Endothelial cell of umbilical vein (primary cell): ENCODE data around the gene ARFGAP3. TPM values are rescaled to one million over a fixed set of nuclear protein-coding genes. Genes with fewer than 3 reads are reported as not detected.

Source experiments
- BruUV-seq: library from RNA; stranded (reverse); fragments of 400-500 nt; replicated peaks from 2 replicates; lab custom pipeline; 2021; lab: Mats Ljungman, UMichigan
- CTCF ChIA-PET: fragments of 300-600, 350-600 bp; sonication (Branson Sonifier 250); formaldehyde crosslinking; loops from one replicate; lab custom pipeline; 2021; ENCODE audit warnings: antibody characterized with exemption, inconsistent platforms; lab: Charles Lee
- POLR2A ChIA-PET: fragments of 300-600, 350-600 bp; sonication (Branson Sonifier 250); formaldehyde crosslinking; loops from one replicate; lab custom pipeline; 2021; ENCODE audit warnings: antibody characterized with exemption, inconsistent platforms; lab: Charles Lee
- DNase-seq: peaks from one replicate; pipeline ENCODE4 v3.0.0-alpha.2; 2011; ENCODE audit warnings: low read depth, low spot score
- FAIRE-seq: peaks from 2 replicates; lab custom pipeline; 2011; peaks lifted over from hg19 to GRCh38; lab: Jason Lieb, UNC
- H2AFZ ChIP-seq: 2 replicates; pipeline ENCODE4 v1.6.0; 2012; ENCODE audit warnings: low read depth, low read length, control low read depth, inconsistent platforms
- H3K27ac ChIP-seq: 2 replicates; pipeline ENCODE4 v1.5.1; 2011; ENCODE audit warnings: low read depth, mild to moderate bottlenecking, control low read depth, low read length, moderate library complexity; ENCODE audit not compliant: insufficient read depth
- H3K27me3 ChIP-seq, 2 experiments: 2 replicates each; pipeline versions ENCODE4 v1.6.0 to v1.6.1; 2011; ENCODE audit warnings: low read length in 2 of 2, mixed read lengths in 1 of 2; ENCODE audit not compliant: control insufficient read depth in 2 of 2, insufficient read depth in 2 of 2
- H3K36me3 ChIP-seq, 2 experiments: 2 replicates in 1 of 2; 3 replicates in 1 of 2; pipeline ENCODE4 v1.5.1; 2011; ENCODE audit warnings: low read length in 2 of 2, mild to moderate bottlenecking in 1 of 2, moderate library complexity in 1 of 2; ENCODE audit not compliant: control insufficient read depth in 2 of 2, insufficient read depth in 2 of 2; ENCODE audit errors: extremely low read depth in 1 of 2
- H3K4me1 ChIP-seq: 3 replicates; pipeline ENCODE4 v1.5.1; 2011; ENCODE audit warnings: mild to moderate bottlenecking, low read length; ENCODE audit not compliant: control insufficient read depth, insufficient read depth; ENCODE audit errors: extremely low read depth
- H3K4me2 ChIP-seq: 2 replicates; pipeline ENCODE4 v1.6.1; 2011; ENCODE audit warnings: low read length, control low read depth, mixed read lengths; ENCODE audit not compliant: insufficient read depth
- H3K4me3 ChIP-seq, 3 experiments: fragments of 200-600 bp in 1 of 3; sonication (generic), shearing (Covaris generic) in 1 of 3; replicated peaks in 1 of 3; 2 replicates each; pipeline ENCODE4 v1.5.1; 2011 to 2016; ENCODE audit warnings: control low read depth in 3 of 3, low read length in 3 of 3, mild to moderate bottlenecking in 2 of 3, inconsistent platforms in 1 of 3, low read depth in 1 of 3, moderate library complexity in 1 of 3; ENCODE audit not compliant: insufficient read depth in 1 of 3
- H3K79me2 ChIP-seq: 2 replicates; pipeline ENCODE4 v1.6.0; 2012; ENCODE audit warnings: low read length, inconsistent platforms; ENCODE audit not compliant: control insufficient read depth, insufficient read depth
- H3K9ac ChIP-seq: replicated peaks from 2 replicates; pipeline ENCODE3; 2011; ENCODE audit warnings: low read length, control low read depth; ENCODE audit not compliant: insufficient read depth; ENCODE audit errors: extremely low read depth
- H3K9me1 ChIP-seq: replicated peaks from 3 replicates; pipeline ENCODE4 v1.6.0; 2011; ENCODE audit warnings: mild to moderate bottlenecking, low read length; ENCODE audit not compliant: control insufficient read depth, insufficient read depth; ENCODE audit errors: extremely low read depth
- H3K9me3 ChIP-seq: replicated peaks from 2 replicates; pipeline ENCODE4 v1.5.1; 2012; ENCODE audit warnings: low read length, inconsistent platforms; ENCODE audit not compliant: control insufficient read depth, insufficient read depth
- H4K20me1 ChIP-seq: replicated peaks from 2 replicates; pipeline ENCODE3; 2011; ENCODE audit warnings: mild to moderate bottlenecking, low read length; ENCODE audit not compliant: control insufficient read depth, insufficient read depth; ENCODE audit errors: extremely low read depth
- CTCF ChIP-seq, 2 donors: IDR thresholded peaks; 1 replicate in 1 of 2; 2 replicates in 1 of 2; pipeline ENCODE4 v1.5.1; 2011; ENCODE audit warnings: low read length in 2 of 2, mild to moderate bottlenecking in 2 of 2, moderate library complexity in 2 of 2, control low read depth in 1 of 2, inconsistent platforms in 1 of 2, low read depth in 1 of 2; ENCODE audit not compliant: insufficient read depth in 1 of 2; ENCODE audit errors: extremely low read depth in 1 of 2
- EZH2 ChIP-seq: IDR thresholded peaks from 2 replicates; pipeline ENCODE4 v1.6.1; 2012; ENCODE audit warnings: borderline replicate concordance, low read depth, mild to moderate bottlenecking, moderate library complexity, low read length, inconsistent platforms; ENCODE audit not compliant: severe bottlenecking
- FOS ChIP-seq: IDR thresholded peaks from 2 replicates; pipeline ENCODE4 v1.6.1; 2011; ENCODE audit warnings: mild to moderate bottlenecking, low read length, moderate library complexity, borderline replicate concordance; ENCODE audit not compliant: insufficient read depth
- GATA2 ChIP-seq: IDR thresholded peaks from 2 replicates; pipeline ENCODE4 v1.7.0; 2011; ENCODE audit warnings: low read depth, mild to moderate bottlenecking, moderate library complexity, mixed read lengths, low read length; ENCODE audit not compliant: insufficient read length, insufficient read depth
- JUN ChIP-seq: IDR thresholded peaks from 2 replicates; pipeline ENCODE4 v1.6.1; 2011; ENCODE audit warnings: borderline replicate concordance, low read depth; ENCODE audit not compliant: insufficient read length, insufficient read depth
- MAX ChIP-seq: IDR thresholded peaks from 2 replicates; pipeline ENCODE4 v1.6.1; 2011; ENCODE audit not compliant: insufficient read depth, insufficient read length
- MYC ChIP-seq: IDR thresholded peaks from one replicate; pipeline ENCODE4 v1.6.1; 2011; ENCODE audit warnings: mild to moderate bottlenecking, low read depth, low read length
- POLR2A ChIP-seq: IDR thresholded peaks from 2 replicates; pipeline ENCODE4 v1.6.1; 2012; ENCODE audit warnings: low read depth, mild to moderate bottlenecking, control low read depth, low read length
- POLR2AphosphoS5 ChIP-seq: IDR thresholded peaks from 2 replicates; pipeline ENCODE4 v1.6.1; 2012; ENCODE audit warnings: low read depth, mild to moderate bottlenecking, control low read depth, low read length, moderate library complexity; ENCODE audit not compliant: insufficient read depth
- dilution Hi-C: fragments of 300-500 bp; cut with MboI; formaldehyde crosslinking; loops from one replicate; pipeline ENCODE4 v1.15.0; 2019; ENCODE audit warnings: low sequenced_read_pairs; ENCODE audit not compliant: extremely low pct_ligation_motif_present
- intact Hi-C: fragments of 100-400 bp; cut with micrococcal nuclease; formaldehyde crosslinking; loops from one replicate; pipeline ENCODE4 v1.10.0; 2022
- polyA plus RNA-seq, 4 experiments: library from polyadenylated mRNA; depleted of rRNA in 3 of 4; stranded (reverse) in 3 of 4; unstranded in 1 of 4; fragments of >200 nt; gene quantifications; 2 replicates each; pipeline versions ENCODE4 v1.2.1 to v1.2.3, GENCODE V29; 2011 to 2012; ENCODE audit warnings: missing spikeins in 1 of 4
- total RNA-seq: library from RNA; stranded (reverse); gene quantifications from 2 replicates; pipeline ENCODE4 v1.2.3, GENCODE V29; 2021

Gene ARFGAP3
- total and polyA plus RNA-seq, 2 donors (not counting 3 experiments of a cell fraction or from before 2014, with no cell fraction given) = 29.1 to 33.4 TPM

GRCh38 chr22:42842658-42843370, 14.3 kb downstream of the ARFGAP3 start:
- Histone ChIP-seq H3K36me3 (peaks cover 6 to 7% of the 10 kb centered on the region in 2 experiments), H2AFZ (no peak overlapping the region), H3K4me3 (no peak overlapping the region), H3K9me3 (no peaks in the 10 kb centered on the region), H3K27ac (no peak overlapping the region), H4K20me1 (no peaks in the 10 kb centered on the region), H3K9me1 (no peaks in the 10 kb centered on the region), H3K4me1 (peaks cover 22% of the 10 kb centered on the region), H3K9ac (no peak overlapping the region), H3K79me2 (no peaks in the 10 kb centered on the region), H3K4me2 (no peak overlapping the region), H3K27me3 (no peaks in the 10 kb centered on the region)
- DNase-seq = no peak
- TF ChIP-seq POLR2A = no peak
- no peak for FAIRE-seq
- dilution Hi-C loops (no loop called here), intact Hi-C loops (no loop called here)
- no TSS peak for BruUV-seq
- CTCF ChIA-PET = interaction anchor here (0.8 to 2.2 kb wide), 3 partner anchors 10 to 221 kb away, joined by 3 to 7 read pairs (median 3); no protein-coding TSS in a partner anchor
- POLR2A ChIA-PET = interaction anchor here (0.7 to 2.0 kb wide), 2 partner anchors 13 to 18 kb away, joined by 3 to 5 read pairs; no protein-coding TSS in a partner anchor

- no peak for TF ChIP-seq POLR2A
- no peak for TF ChIP-seq MAX
- no peak for TF ChIP-seq POLR2AphosphoS5
- no peak for TF ChIP-seq CTCF (IDR thresholded peaks at IDR 0.05; ENCODE audit: extremely low read depth in 1 of 2, insufficient read depth in 1 of 2, low read depth in 1 of 2, low read length in 2 of 2)
- no peak for TF ChIP-seq FOS
- no peak for TF ChIP-seq EZH2
- TF ChIP-seq GATA2 = no peak
- no peak for TF ChIP-seq MYC
- no peak for TF ChIP-seq JUN
- BruUV-seq = no TSS peak
- H3K4me3 ChIP-seq = no peak overlapping the region
- no peaks in the 10 kb centered on the region for H3K27me3 ChIP-seq
- no peaks in the 10 kb centered on the region for H4K20me1 ChIP-seq
- dilution Hi-C loops = no loop called here
- H3K9me1 ChIP-seq = no peaks in the 10 kb centered on the region
- CTCF ChIA-PET = interaction anchor here (0.6 to 1.6 kb wide), 4 partner anchors 11 to 295 kb away, joined by 3 to 10 read pairs (median 4); no protein-coding TSS in a partner anchor
- DNase-seq = no peak
- no peaks in the 10 kb centered on the region for H3K79me2 ChIP-seq
- H3K4me1 ChIP-seq = peaks cover 22% of the 10 kb centered on the region
- intact Hi-C loops = no loop called here
- POLR2A ChIA-PET = interaction anchor here (0.7 kb wide), 1 partner anchor 128 kb away, joined by 4 read pairs; no protein-coding TSS in a partner anchor
- no peak overlapping the region for H3K27ac ChIP-seq
- no peak overlapping the region for H3K9ac ChIP-seq
- H3K36me3 ChIP-seq = peaks cover 2 to 7% of the 10 kb centered on the region in 2 experiments
- H3K9me3 ChIP-seq = no peaks in the 10 kb centered on the region
- H2AFZ ChIP-seq = no peak overlapping the region
- peak; percentile 28 for FAIRE-seq
- no peak overlapping the region for H3K4me2 ChIP-seq
Measured at GRCh38 chr22:42841444-42841843, 15.6 kb downstream of the ARFGAP3 start.
